ENCODE data around the gene CDK14.

Gene CDK14

DNA sequence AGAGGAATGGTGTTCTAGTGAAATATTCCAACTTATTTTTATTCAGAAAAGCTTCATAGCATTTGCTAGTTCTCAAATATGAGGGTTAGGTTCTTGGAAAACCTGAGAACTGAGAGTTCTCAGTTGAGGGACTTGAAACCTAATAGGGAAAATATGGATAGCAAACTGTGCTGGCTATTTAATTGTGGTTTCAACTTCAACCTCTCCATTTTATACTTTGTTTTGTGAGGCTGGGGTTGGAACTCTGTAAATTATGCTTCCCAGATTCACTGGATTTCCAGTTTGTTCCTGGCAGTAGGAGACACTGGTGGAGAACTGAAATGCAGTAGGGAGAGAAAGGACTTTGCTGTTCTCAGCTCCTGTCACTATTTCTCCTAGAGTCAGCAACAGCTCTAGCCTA lies 52.7 kb downstream of the CDK14 start:
- no peaks in the 10 kb centered on the region for H3K27me3 Mint-ChIP-seq

GRCh38 chr7:90654718-90655427 lies 58.8 kb downstream of the CDK14 start:
- Mint-ChIP-seq H3K4me3 (no peak overlapping the region), H3K4me1 (no peaks in the 10 kb centered on the region), H3K36me3 (no peaks in the 10 kb centered on the region), H3K27me3 (no peaks in the 10 kb centered on the region), H3K9me3 (peaks cover 7% of the 10 kb centered on the region), H3K27ac (no peak overlapping the region)

More for the DNA sequence above, 52.7 kb downstream of the CDK14 start:
- no peak overlapping the region for H3K27ac Mint-ChIP-seq
- H3K36me3 Mint-ChIP-seq = no peaks in the 10 kb centered on the region
- H3K4me3 Mint-ChIP-seq = no peak overlapping the region
- H3K9me3 Mint-ChIP-seq = peaks cover under 1% of the 10 kb centered on the region
- no peaks in the 10 kb centered on the region for H3K4me1 Mint-ChIP-seq

DNA sequence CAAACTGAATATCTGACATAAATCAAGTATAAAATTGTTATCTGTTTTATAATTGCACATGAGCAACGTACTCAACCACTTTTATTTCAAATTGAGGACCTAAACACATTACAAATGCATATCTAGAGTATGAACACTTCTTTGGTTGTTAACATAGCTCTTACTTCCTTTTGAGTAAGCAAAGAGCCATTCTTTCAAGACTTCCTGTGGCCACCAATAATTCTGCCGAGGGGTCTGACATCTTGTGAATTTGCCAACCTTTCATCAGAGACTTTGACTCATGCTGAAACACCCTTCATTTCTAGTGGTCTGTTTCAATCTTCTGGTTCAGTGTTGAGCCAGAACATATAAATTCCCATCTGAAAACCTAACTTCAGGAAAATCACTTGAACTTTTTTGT lies 59.4 kb downstream of the CDK14 start:
- H3K4me3 Mint-ChIP-seq = no peak overlapping the region
- H3K27ac Mint-ChIP-seq = no peak overlapping the region
- no peaks in the 10 kb centered on the region for H3K4me1 Mint-ChIP-seq
- H3K36me3 Mint-ChIP-seq = no peaks in the 10 kb centered on the region
- peaks cover 7% of the 10 kb centered on the region for H3K9me3 Mint-ChIP-seq
- H3K27me3 Mint-ChIP-seq = no peaks in the 10 kb centered on the region

DNA sequence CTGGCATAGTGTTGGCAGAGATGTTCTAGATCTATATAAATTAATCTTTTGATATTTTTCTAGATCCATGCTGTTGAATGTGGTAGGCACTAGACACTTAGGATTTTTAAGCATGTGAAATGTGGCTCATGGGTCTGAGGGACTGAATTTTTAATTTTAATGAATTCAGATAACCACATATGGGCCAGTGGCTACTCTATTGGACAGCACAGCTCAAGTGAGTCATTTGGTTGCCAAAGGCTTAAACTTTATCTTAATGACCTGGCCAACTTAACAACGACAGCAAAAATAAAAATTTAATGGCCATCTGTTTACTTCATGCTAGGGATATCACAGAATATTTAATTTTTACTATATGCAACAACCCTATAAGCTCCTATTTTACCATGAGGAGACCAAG lies 61.4 kb downstream of the CDK14 start:
- no peaks in the 10 kb centered on the region for H3K36me3 Mint-ChIP-seq
- H3K9me3 Mint-ChIP-seq = peaks cover 7% of the 10 kb centered on the region
- H3K27me3 Mint-ChIP-seq = no peaks in the 10 kb centered on the region
- no peak overlapping the region for H3K27ac Mint-ChIP-seq
- H3K4me1 Mint-ChIP-seq = no peaks in the 10 kb centered on the region
- H3K4me3 Mint-ChIP-seq = no peak overlapping the region

- Mint-ChIP-seq H3K4me3 (no peak overlapping the region), H3K36me3 (no peaks in the 10 kb centered on the region), H3K4me1 (no peaks in the 10 kb centered on the region), H3K27ac (no peak overlapping the region), H3K27me3 (no peaks in the 10 kb centered on the region), H3K9me3 (peaks cover 7% of the 10 kb centered on the region)
Measured at GRCh38 chr7:90660100-90660499, 64.0 kb downstream of the CDK14 start.

DNA sequence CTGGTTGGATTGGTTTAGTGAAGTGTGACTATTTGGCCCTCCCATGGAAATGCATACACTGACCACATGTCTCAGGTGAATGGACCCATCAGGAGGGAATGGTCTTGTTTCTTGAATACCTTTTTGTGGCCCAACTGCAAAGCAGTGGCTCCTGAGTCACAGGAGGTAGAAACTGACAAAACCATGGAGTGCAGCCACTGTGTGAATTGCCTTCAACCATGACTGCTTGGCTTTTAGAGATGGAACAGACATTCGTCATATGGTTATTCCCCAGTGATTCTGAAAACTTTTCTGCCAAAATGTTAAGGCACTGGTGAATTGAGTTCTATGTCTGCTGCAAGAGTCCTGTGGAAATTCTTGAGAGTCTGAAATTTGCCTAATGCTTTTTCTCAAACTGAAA lies 64.7 kb downstream of the CDK14 start:
- H3K4me3 Mint-ChIP-seq = no peak overlapping the region
- H3K36me3 Mint-ChIP-seq = no peaks in the 10 kb centered on the region
- no peaks in the 10 kb centered on the region for H3K27me3 Mint-ChIP-seq
- peaks cover 7% of the 10 kb centered on the region for H3K9me3 Mint-ChIP-seq
- H3K4me1 Mint-ChIP-seq = no peaks in the 10 kb centered on the region
- no peak overlapping the region for H3K27ac Mint-ChIP-seq

DNA sequence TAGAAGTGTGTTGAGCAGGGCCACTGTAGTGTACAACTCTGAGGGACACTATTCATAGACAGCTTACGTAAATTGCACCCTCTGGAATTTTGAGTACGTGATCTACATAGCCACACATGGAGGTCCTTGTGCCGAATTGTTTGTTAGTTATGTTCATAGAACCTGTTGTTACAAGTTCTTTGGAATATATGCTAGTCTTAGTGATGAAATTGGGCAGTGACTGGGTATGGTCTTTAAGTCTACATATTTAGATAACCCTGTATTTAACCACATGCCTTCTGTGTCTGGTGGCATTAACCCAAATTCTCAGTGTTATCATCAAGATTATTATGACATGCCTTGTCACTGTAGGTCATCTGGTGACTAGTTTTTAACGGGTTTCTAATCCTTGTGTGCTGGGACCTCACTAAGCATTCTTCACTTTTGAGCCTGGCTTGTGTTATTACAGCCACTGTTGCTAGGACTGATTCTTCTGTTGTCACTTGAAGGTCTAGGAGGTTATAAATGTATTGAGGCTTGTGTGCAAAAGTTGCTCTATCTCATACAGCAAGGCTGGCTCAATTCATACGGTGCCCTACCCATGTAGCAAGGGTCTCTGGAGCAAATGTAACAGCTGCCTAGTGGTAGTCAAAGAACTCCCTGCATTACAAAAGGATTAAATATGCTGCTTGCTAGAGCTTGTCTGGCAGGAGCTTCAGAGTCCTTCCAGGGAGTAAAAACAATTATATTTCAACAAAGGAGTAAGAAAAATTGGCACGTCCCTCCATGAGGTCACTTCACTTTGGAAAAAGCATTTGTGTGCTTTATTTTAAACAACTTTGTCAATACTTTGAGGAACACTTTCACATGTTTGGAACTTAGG lies 65.4 kb downstream of the CDK14 start:
- Mint-ChIP-seq H3K4me3 (no peak overlapping the region), H3K27me3 (no peaks in the 10 kb centered on the region), H3K27ac (no peak overlapping the region), H3K4me1 (no peaks in the 10 kb centered on the region), H3K36me3 (no peaks in the 10 kb centered on the region), H3K9me3 (peaks cover 7% of the 10 kb centered on the region)

GRCh38 chr7:90663176-90663575 lies 67.1 kb downstream of the CDK14 start:
- peaks cover 5% of the 10 kb centered on the region for H3K9me3 Mint-ChIP-seq

DNA sequence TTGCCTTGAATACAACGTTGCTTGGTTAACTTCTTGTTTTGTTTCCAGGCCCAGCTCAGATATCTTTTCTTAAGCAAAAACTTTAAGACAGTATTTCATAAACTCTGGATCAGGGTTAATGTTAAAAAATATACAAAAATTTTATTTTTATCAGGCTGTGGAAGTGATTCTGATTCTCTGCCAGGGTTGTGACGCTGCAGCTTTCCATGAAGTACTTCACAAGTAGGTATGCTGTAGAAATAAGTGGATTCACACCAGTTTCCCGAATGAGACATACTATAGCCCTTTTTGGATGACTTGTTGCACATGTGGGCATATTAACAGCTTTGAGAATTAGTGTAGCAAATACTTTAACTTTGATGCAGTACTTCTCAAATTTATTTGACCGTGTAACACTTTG lies 70.1 kb downstream of the CDK14 start:
- Mint-ChIP-seq H3K4me3 (no peak overlapping the region), H3K27ac (no peak overlapping the region), H3K27me3 (no peaks in the 10 kb centered on the region), H3K36me3 (no peaks in the 10 kb centered on the region), H3K9me3 (no peaks in the 10 kb centered on the region), H3K4me1 (no peaks in the 10 kb centered on the region)

More at GRCh38 chr7:90663176-90663575, 67.1 kb downstream of the CDK14 start:
- Mint-ChIP-seq H3K36me3 (no peaks in the 10 kb centered on the region), H3K27me3 (no peaks in the 10 kb centered on the region), H3K27ac (no peak overlapping the region), H3K4me3 (no peak overlapping the region), H3K4me1 (no peaks in the 10 kb centered on the region)

GRCh38 chr7:90668992-90669391 lies 72.9 kb downstream of the CDK14 start:
- H3K4me3 Mint-ChIP-seq = no peak overlapping the region
- H3K36me3 Mint-ChIP-seq = no peaks in the 10 kb centered on the region
- H3K27ac Mint-ChIP-seq = no peak overlapping the region
- no peaks in the 10 kb centered on the region for H3K9me3 Mint-ChIP-seq
- H3K27me3 Mint-ChIP-seq = no peaks in the 10 kb centered on the region
- H3K4me1 Mint-ChIP-seq = no peaks in the 10 kb centered on the region

DNA sequence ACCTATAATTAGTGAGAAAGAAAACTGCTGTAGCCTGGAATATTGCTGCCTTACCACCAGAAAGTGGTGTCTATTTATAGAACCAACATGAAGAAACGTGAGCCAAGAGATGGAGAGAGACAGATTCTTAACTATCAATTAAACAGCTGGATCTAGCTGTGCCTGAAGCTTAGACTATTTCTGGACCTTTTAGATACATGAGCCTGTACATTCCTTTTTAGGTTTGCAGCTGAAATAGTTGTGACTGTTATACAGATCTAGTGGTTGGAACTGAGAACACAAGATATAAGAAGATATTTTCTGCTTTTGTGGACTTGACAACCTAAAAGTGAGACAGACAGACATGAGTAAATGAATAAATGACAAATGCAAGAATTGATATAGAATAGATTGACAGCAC lies 73.4 kb downstream of the CDK14 start:
- no peaks in the 10 kb centered on the region for H3K4me1 Mint-ChIP-seq
- no peaks in the 10 kb centered on the region for H3K27me3 Mint-ChIP-seq
- no peak overlapping the region for H3K27ac Mint-ChIP-seq
- H3K4me3 Mint-ChIP-seq = no peak overlapping the region
- H3K9me3 Mint-ChIP-seq = no peaks in the 10 kb centered on the region
- no peaks in the 10 kb centered on the region for H3K36me3 Mint-ChIP-seq

GRCh38 chr7:90671571-90671970 lies 75.5 kb downstream of the CDK14 start:
- Mint-ChIP-seq H3K27ac (no peak overlapping the region), H3K4me3 (no peak overlapping the region), H3K4me1 (no peaks in the 10 kb centered on the region), H3K27me3 (no peaks in the 10 kb centered on the region), H3K36me3 (no peaks in the 10 kb centered on the region), H3K9me3 (no peaks in the 10 kb centered on the region)

- H3K4me1 Mint-ChIP-seq = no peaks in the 10 kb centered on the region
- no peaks in the 10 kb centered on the region for H3K9me3 Mint-ChIP-seq
- H3K27me3 Mint-ChIP-seq = no peaks in the 10 kb centered on the region
- H3K27ac Mint-ChIP-seq = no peak overlapping the region
- no peaks in the 10 kb centered on the region for H3K36me3 Mint-ChIP-seq
- H3K4me3 Mint-ChIP-seq = no peak overlapping the region
Measured at GRCh38 chr7:90672210-90672609, 76.1 kb downstream of the CDK14 start.

GRCh38 chr7:90674625-90675024 lies 78.5 kb downstream of the CDK14 start:
- Mint-ChIP-seq H3K4me1 (no peaks in the 10 kb centered on the region), H3K4me3 (no peak overlapping the region), H3K36me3 (no peaks in the 10 kb centered on the region), H3K27me3 (no peaks in the 10 kb centered on the region), H3K9me3 (no peaks in the 10 kb centered on the region), H3K27ac (no peak overlapping the region)

- Mint-ChIP-seq H3K27ac (no peak overlapping the region), H3K4me1 (no peaks in the 10 kb centered on the region), H3K36me3 (no peaks in the 10 kb centered on the region), H3K4me3 (no peak overlapping the region), H3K27me3 (no peaks in the 10 kb centered on the region), H3K9me3 (no peaks in the 10 kb centered on the region)
Measured at GRCh38 chr7:90675982-90676381, 79.9 kb downstream of the CDK14 start.
